ENCODE results near the gene NSG2. TPM values are rescaled to one million over a fixed set of nuclear protein-coding genes. Genes with fewer than 3 reads are reported as not detected.

NSG2 gene
- total RNA-seq, 1 experiment from 2014 or later: not detected

GRCh38 chr5:174157048-174157447, 111.5 kb downstream of the NSG2 start:
- no peak overlapping the region for H4K5ac ChIP-seq (ENCODE audit: insufficient read length, low read depth, low read length)
- no peak overlapping the region for H3K27ac Mint-ChIP-seq

More at GRCh38 chr5:174157048-174157447, 111.5 kb downstream of the NSG2 start:
- no peak overlapping the region for H3T11ph ChIP-seq (ENCODE audit: low read length)
- H2BK120ac ChIP-seq (ENCODE audit: low read depth, low read length, poor library complexity, severe bottlenecking): no peak overlapping the region
- no peak overlapping the region for H2BK15ac ChIP-seq (ENCODE audit: low read depth, low read length)
- peaks cover 4 to 9% of the 10 kb centered on the region in 2 experiments; a peak in 2 of 5 replicates for H3K9me3 Mint-ChIP-seq
- no peak overlapping the region for H3K9ac ChIP-seq (ENCODE audit: extremely low read depth, insufficient read length, low read length)
- peaks cover 0 to 6% (median 0%) of the 10 kb centered on the region in 3 experiments; a peak in 3 of 7 replicates for H3K36me3 Mint-ChIP-seq (ENCODE audit: insufficient read depth in 1 of 3, low read depth in 3 of 3)
- H2AFZ ChIP-seq (ENCODE audit: low read length): no peak overlapping the region
- H3K23ac ChIP-seq (ENCODE audit: insufficient read length, low read depth, low read length): no peak overlapping the region
- no peaks in the 10 kb centered on the region for H3K23me2 ChIP-seq (ENCODE audit: insufficient read length, low read depth, low read length, poor library complexity, severe bottlenecking)
- no peaks in the 10 kb centered on the region for H3K79me1 ChIP-seq (ENCODE audit: insufficient read depth, low read depth, low read length, poor library complexity, severe bottlenecking)
- H3K4ac ChIP-seq (ENCODE audit: low read depth, low read length): no peak overlapping the region
- WGBS (ENCODE audit: extremely low coverage, insufficient read length, low lambda C conversion rate): no CpG with 5 or more reads among the region's 5 CpGs
- no peak overlapping the region for H2BK20ac ChIP-seq (ENCODE audit: low read depth, low read length, poor library complexity, severe bottlenecking)
- no peak overlapping the region for H3K4me2 ChIP-seq (ENCODE audit: insufficient read depth, insufficient read length, low read length)
- no peak overlapping the region for H4K8ac ChIP-seq (replicated peaks; ENCODE audit: insufficient read length, low read depth, low read length)
- H3K27me3 Mint-ChIP-seq (ENCODE audit: low read depth): peaks cover 63% of the 10 kb centered on the region
- no peaks in the 10 kb centered on the region for H3K79me2 ChIP-seq (ENCODE audit: insufficient read depth, low read length)
- H3K56ac ChIP-seq (ENCODE audit: insufficient read length, low read depth, low read length): no peak overlapping the region
- no peaks in the 10 kb centered on the region; the same call in 1 of the 2 replicates for H3K27me3 ChIP-seq (ENCODE audit: insufficient read depth, low read length)
- H2BK12ac ChIP-seq (ENCODE audit: insufficient read length, low read depth, low read length): no peak overlapping the region
- H2BK5ac ChIP-seq (ENCODE audit: insufficient read length, low read length): no peak overlapping the region
- DNase-seq: no peak
- H3K18ac ChIP-seq (ENCODE audit: insufficient read length, low read depth, low read length): no peak overlapping the region
- H3K4me3 Mint-ChIP-seq: no peak overlapping the region
- no peaks in the 10 kb centered on the region for H4K20me1 ChIP-seq (ENCODE audit: control insufficient read depth, insufficient read depth, insufficient read length)
- H3K27ac ChIP-seq (ENCODE audit: insufficient read length, low read depth, low read length): no peak overlapping the region
- peak; percentile 30; the same call in 2 of the 3 replicates for TF ChIP-seq CTCF (conservative IDR thresholded peaks at IDR 0.05)
- H3K4me1 Mint-ChIP-seq: peaks cover 4% of the 10 kb centered on the region in 2 experiments; a peak in 2 of 4 replicates
- no peak overlapping the region for H4K91ac ChIP-seq (ENCODE audit: insufficient read length, low read depth, low read length)
- no peak overlapping the region for H2AK5ac ChIP-seq (ENCODE audit: insufficient read length, low read length)
- no peak overlapping the region for H3K14ac ChIP-seq (ENCODE audit: insufficient read depth, low read length)
- H3K9me3 ChIP-seq (ENCODE audit: control insufficient read depth, low read depth, low read length): no peaks in the 10 kb centered on the region
- H3K4me1 ChIP-seq (ENCODE audit: insufficient read depth, low read length): no peaks in the 10 kb centered on the region

Other genes with a start within 250 kb of the NSG2 start
- gene CPEB4, start 157.4 kb upstream of the NSG2 start, total RNA-seq (2021): 8.6 and 8.7 TPM in 2 replicates
- gene C5orf47, start 56.5 kb upstream of the NSG2 start, total RNA-seq (2021): 0.09 and 0.11 TPM in 2 replicates